Measurements from ENCODE around the gene CMTM6. TPM values are rescaled to one million over a fixed set of nuclear protein-coding genes. Genes with fewer than 3 reads are reported as not detected.

Gene CMTM6
- total and polyA plus RNA-seq, 9 of the 15 experiments (the other 6 are each of a cell fraction or from before 2014, with no cell fraction given): 8.9 to 39.7 (median 19.5) TPM

DNA sequence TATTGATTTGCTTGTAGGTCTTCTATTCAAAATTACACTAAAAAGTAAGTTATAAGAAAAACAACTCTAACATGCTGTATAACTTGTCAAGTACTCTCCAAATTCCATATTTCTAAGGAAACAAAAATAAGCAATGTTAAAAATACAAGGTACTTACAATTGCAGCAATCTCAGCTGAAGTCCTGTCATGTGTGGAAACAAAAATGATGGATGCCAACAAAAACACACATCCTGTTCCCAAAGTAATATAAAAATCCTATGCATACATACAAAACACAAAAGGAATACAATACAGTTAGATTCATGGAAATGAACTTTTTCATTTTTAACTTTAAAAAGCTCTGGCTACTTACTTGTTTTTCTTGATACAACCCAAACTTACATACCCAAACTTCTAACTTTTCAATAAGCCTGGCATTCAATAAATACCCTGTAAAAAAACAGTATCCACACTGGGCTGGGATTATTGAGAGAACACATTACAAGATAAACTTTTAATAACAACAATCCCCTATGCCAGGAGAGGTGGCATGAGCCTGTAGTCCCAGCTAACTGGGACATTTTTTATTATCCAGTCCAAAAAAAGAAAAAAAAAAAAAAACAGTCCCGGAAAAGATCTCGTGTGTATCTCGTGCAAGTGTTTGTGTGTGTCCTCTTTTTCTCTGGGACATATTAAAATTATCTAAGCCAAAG lies 14.7 kb downstream of the CMTM6 start:
- no peak overlapping the region for H2AFZ ChIP-seq (ENCODE audit: low read depth, low read length)
- peaks cover 38% of the 10 kb centered on the region for H3K36me3 ChIP-seq (ENCODE audit: control insufficient read depth, insufficient read depth, low read length)
- H3K9ac ChIP-seq (ENCODE audit: insufficient read depth in 1 of 2, low read depth in 2 of 2, low read length in 2 of 2): no peak overlapping the region
- intact Hi-C loops (cut with micrococcal nuclease): no loop called here
- POLR2A ChIA-PET: no interaction called here
- 97% methylated on average over 3 of the region's 3 CpGs for WGBS (ENCODE audit: insufficient coverage, low coverage, missing lambda C conversion rate)
- TF ChIP-seq POLR2A (conservative IDR thresholded peaks at IDR 0.05): no peak
- TF ChIP-seq TEAD4 (IDR thresholded peaks at IDR 0.05; ENCODE audit: low read length): no peak
- TF ChIP-seq TEAD4 (CRISPR knock-in tag; IDR thresholded peaks at IDR 0.05; ENCODE audit: borderline replicate concordance): no peak
- TF ChIP-seq XRCC4 (IDR thresholded peaks at IDR 0.05; ENCODE audit: extremely low read depth, insufficient read depth, insufficient read length): no peak
- in situ Hi-C loops (cut with MboI): no loop called here
- FAIRE-seq (no peak), ATAC-seq (no peak), DNase-seq (ENCODE audit: extremely low read depth in 1 of 4, low spot score in 3 of 4) (no peak)
- H3K4me2 ChIP-seq (ENCODE audit: insufficient read depth, low read length): no peak overlapping the region
- H3K27me3 ChIP-seq (ENCODE audit: control insufficient read depth in 2 of 2, insufficient read depth in 2 of 2, low read length in 2 of 2): no peaks in the 10 kb centered on the region
- no peak overlapping the region for H3K4me3 ChIP-seq
- no TSS peak for BruUV-seq (replicated peaks)
- H3K4me1 ChIP-seq (replicated peaks in 1 of 2; ENCODE audit: control insufficient read depth in 2 of 2, insufficient read depth in 2 of 2, low read length in 2 of 2): no peaks in the 10 kb centered on the region
- H3K9me1 ChIP-seq (ENCODE audit: control insufficient read depth, insufficient read depth, low read length): no peaks in the 10 kb centered on the region
- H3K27ac ChIP-seq (ENCODE audit: extremely low read depth, low read depth, low read length): no peak overlapping the region
- CTCF ChIA-PET (ENCODE audit: low intra/inter-chr PET ratio): interaction anchor here (0.5 kb wide), 1 partner anchor 193 kb away, joined by 3 read pairs; no protein-coding TSS in a partner anchor
- no peaks in the 10 kb centered on the region for H3K9me3 ChIP-seq (replicated peaks; ENCODE audit: control insufficient read depth, insufficient read depth, low read depth, low read length)
- no peaks in the 10 kb centered on the region for H4K20me1 ChIP-seq (replicated peaks; ENCODE audit: control insufficient read depth, insufficient read depth, low read length)
- H3K79me2 ChIP-seq (ENCODE audit: control insufficient read depth, insufficient read depth, low read length): no peaks in the 10 kb centered on the region

DNA sequence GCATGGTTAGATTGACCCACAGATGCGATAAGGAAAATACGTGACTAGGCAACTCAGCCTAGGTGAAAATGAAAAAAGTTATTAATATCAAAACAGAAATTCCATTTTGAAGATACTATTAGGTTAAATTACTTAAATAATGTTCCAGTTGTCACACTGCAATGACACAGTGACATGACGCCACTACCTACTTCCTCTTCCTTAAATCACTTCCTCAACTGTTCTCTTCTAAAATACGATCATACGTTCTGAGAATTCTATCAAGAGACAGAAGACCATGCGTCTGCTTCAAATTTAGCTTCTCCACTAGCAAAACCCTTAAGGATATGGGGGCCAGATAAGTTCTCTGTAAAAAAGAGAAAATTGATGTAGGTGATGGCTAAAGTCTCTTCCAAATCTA lies 18.2 kb downstream of the CMTM6 start:
- in situ Hi-C loops (cut with MboI): no loop called here
- Histone ChIP-seq H2AFZ (ENCODE audit: low read depth, low read length) (no peak overlapping the region), H4K20me1 (replicated peaks; ENCODE audit: control insufficient read depth, insufficient read depth, low read length) (no peaks in the 10 kb centered on the region), H3K9ac (ENCODE audit: insufficient read depth in 1 of 2, low read depth in 2 of 2, low read length in 2 of 2) (no peak overlapping the region), H3K36me3 (ENCODE audit: control insufficient read depth, insufficient read depth, low read length) (peaks cover 42% of the 10 kb centered on the region), H3K4me1 (replicated peaks in 1 of 2; ENCODE audit: control insufficient read depth in 2 of 2, insufficient read depth in 2 of 2, low read length in 2 of 2) (peaks cover 0 to 3% of the 10 kb centered on the region in 2 experiments; a peak in 1 of 5 replicates), H3K4me3 (no peak overlapping the region), H3K79me2 (ENCODE audit: control insufficient read depth, insufficient read depth, low read length) (no peaks in the 10 kb centered on the region), H3K9me3 (replicated peaks; ENCODE audit: control insufficient read depth, insufficient read depth, low read depth, low read length) (no peaks in the 10 kb centered on the region), H3K27ac (ENCODE audit: extremely low read depth, low read depth, low read length) (no peak overlapping the region), H3K9me1 (ENCODE audit: control insufficient read depth, insufficient read depth, low read length) (no peaks in the 10 kb centered on the region), H3K27me3 (ENCODE audit: control insufficient read depth in 2 of 2, insufficient read depth in 2 of 2, low read length in 2 of 2) (no peaks in the 10 kb centered on the region), H3K4me2 (ENCODE audit: insufficient read depth, low read length) (no peak overlapping the region)
- ChIA-PET POLR2A (interaction anchor here (0.8 kb wide), 1 partner anchor 9 kb away, joined by 3 read pairs; no protein-coding TSS in a partner anchor), CTCF (ENCODE audit: low intra/inter-chr PET ratio) (no interaction called here)
- DNase-seq (ENCODE audit: extremely low read depth in 1 of 4, low spot score in 3 of 4): no peak
- WGBS (ENCODE audit: insufficient coverage, low coverage, missing lambda C conversion rate): 83% methylated on average over 6 of the region's 6 CpGs
- no peak for ATAC-seq
- intact Hi-C loops (cut with micrococcal nuclease): no loop called here
- BruUV-seq (replicated peaks): no TSS peak
- no peak for FAIRE-seq
- TF ChIP-seq, protein P1, sequence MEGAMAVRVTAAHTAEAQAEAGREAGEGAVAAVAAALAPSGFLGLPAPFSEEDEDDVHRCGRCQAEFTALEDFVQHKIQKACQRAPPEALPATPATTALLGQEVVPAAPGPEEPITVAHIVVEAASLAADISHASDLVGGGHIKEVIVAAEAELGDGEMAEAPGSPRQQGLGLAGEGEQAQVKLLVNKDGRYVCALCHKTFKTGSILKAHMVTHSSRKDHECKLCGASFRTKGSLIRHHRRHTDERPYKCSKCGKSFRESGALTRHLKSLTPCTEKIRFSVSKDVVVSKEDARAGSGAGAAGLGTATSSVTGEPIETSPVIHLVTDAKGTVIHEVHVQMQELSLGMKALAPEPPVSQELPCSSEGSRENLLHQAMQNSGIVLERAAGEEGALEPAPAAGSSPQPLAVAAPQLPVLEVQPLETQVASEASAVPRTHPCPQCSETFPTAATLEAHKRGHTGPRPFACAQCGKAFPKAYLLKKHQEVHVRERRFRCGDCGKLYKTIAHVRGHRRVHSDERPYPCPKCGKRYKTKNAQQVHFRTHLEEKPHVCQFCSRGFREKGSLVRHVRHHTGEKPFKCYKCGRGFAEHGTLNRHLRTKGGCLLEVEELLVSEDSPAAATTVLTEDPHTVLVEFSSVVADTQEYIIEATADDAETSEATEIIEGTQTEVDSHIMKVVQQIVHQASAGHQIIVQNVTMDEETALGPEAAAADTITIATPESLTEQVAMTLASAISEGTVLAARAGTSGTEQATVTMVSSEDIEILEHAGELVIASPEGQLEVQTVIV (CRISPR knock-in tag; IDR thresholded peaks at IDR 0.05; ENCODE audit: borderline replicate concordance): no peak
- TF ChIP-seq CBX5 (IDR thresholded peaks at IDR 0.05; ENCODE audit: borderline replicate concordance, low read depth) (no peak), POLR3A (IDR thresholded peaks at IDR 0.05; ENCODE audit: borderline replicate concordance, extremely low read depth, insufficient read depth, insufficient read length) (no peak), GABPB1 (CRISPR knock-in tag; IDR thresholded peaks at IDR 0.05) (no peak), MAFK (IDR thresholded peaks at IDR 0.05; ENCODE audit: low read length) (no peak), MIER1 (IDR thresholded peaks at IDR 0.05; ENCODE audit: low read depth) (no peak), MAFF (IDR thresholded peaks at IDR 0.05; ENCODE audit: low read length) (no peak), CREM (IDR thresholded peaks at IDR 0.05; ENCODE audit: low read depth) (0 out of 2 replicates have a peak, but pooled peaks have one; percentile 9)
- TF ChIP-seq, protein P2, sequence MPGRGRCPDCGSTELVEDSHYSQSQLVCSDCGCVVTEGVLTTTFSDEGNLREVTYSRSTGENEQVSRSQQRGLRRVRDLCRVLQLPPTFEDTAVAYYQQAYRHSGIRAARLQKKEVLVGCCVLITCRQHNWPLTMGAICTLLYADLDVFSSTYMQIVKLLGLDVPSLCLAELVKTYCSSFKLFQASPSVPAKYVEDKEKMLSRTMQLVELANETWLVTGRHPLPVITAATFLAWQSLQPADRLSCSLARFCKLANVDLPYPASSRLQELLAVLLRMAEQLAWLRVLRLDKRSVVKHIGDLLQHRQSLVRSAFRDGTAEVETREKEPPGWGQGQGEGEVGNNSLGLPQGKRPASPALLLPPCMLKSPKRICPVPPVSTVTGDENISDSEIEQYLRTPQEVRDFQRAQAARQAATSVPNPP (IDR thresholded peaks at IDR 0.05; ENCODE audit: borderline replicate concordance, insufficient read depth, insufficient read length): no peak

Data from K562 (cell line).